Endothelial cell of umbilical vein (primary cell): Measurements from ENCODE around the gene OXA1L. TPM values are rescaled to one million over a fixed set of nuclear protein-coding genes. Genes with fewer than 3 reads are reported as not detected.

Experiments
- BruUV-seq: library from RNA; stranded (reverse); fragments of 400-500 nt; replicated peaks from 2 replicates; lab custom pipeline; 2021; lab: Mats Ljungman, UMichigan
- CTCF ChIA-PET: fragments of 300-600, 350-600 bp; sonication (Branson Sonifier 250); formaldehyde crosslinking; loops from one replicate; lab custom pipeline; 2021; ENCODE audit warnings: antibody characterized with exemption, inconsistent platforms; lab: Charles Lee
- POLR2A ChIA-PET: fragments of 300-600, 350-600 bp; sonication (Branson Sonifier 250); formaldehyde crosslinking; loops from one replicate; lab custom pipeline; 2021; ENCODE audit warnings: antibody characterized with exemption, inconsistent platforms; lab: Charles Lee
- DNase-seq: peaks from one replicate; pipeline ENCODE4 v3.0.0-alpha.2; 2011; ENCODE audit warnings: low read depth, low spot score
- FAIRE-seq: peaks from 2 replicates; lab custom pipeline; 2011; peaks lifted over from hg19 to GRCh38; lab: Jason Lieb, UNC
- H2AFZ ChIP-seq: 2 replicates; pipeline ENCODE4 v1.6.0; 2012; ENCODE audit warnings: low read depth, low read length, control low read depth, inconsistent platforms
- H3K27ac ChIP-seq: 2 replicates; pipeline ENCODE4 v1.5.1; 2011; ENCODE audit warnings: low read depth, mild to moderate bottlenecking, control low read depth, low read length, moderate library complexity; ENCODE audit not compliant: insufficient read depth
- H3K27me3 ChIP-seq, 2 experiments: 2 replicates each; pipeline versions ENCODE4 v1.6.0 to v1.6.1; 2011; ENCODE audit warnings: low read length in 2 of 2, mixed read lengths in 1 of 2; ENCODE audit not compliant: control insufficient read depth in 2 of 2, insufficient read depth in 2 of 2
- H3K36me3 ChIP-seq, 2 experiments: 2 replicates in 1 of 2; 3 replicates in 1 of 2; pipeline ENCODE4 v1.5.1; 2011; ENCODE audit warnings: low read length in 2 of 2, mild to moderate bottlenecking in 1 of 2, moderate library complexity in 1 of 2; ENCODE audit not compliant: control insufficient read depth in 2 of 2, insufficient read depth in 2 of 2; ENCODE audit errors: extremely low read depth in 1 of 2
- H3K4me1 ChIP-seq: 3 replicates; pipeline ENCODE4 v1.5.1; 2011; ENCODE audit warnings: mild to moderate bottlenecking, low read length; ENCODE audit not compliant: control insufficient read depth, insufficient read depth; ENCODE audit errors: extremely low read depth
- H3K4me2 ChIP-seq: 2 replicates; pipeline ENCODE4 v1.6.1; 2011; ENCODE audit warnings: low read length, control low read depth, mixed read lengths; ENCODE audit not compliant: insufficient read depth
- H3K4me3 ChIP-seq, 3 experiments: fragments of 200-600 bp in 1 of 3; sonication (generic), shearing (Covaris generic) in 1 of 3; replicated peaks in 1 of 3; 2 replicates each; pipeline ENCODE4 v1.5.1; 2011 to 2016; ENCODE audit warnings: control low read depth in 3 of 3, low read length in 3 of 3, mild to moderate bottlenecking in 2 of 3, inconsistent platforms in 1 of 3, low read depth in 1 of 3, moderate library complexity in 1 of 3; ENCODE audit not compliant: insufficient read depth in 1 of 3
- H3K79me2 ChIP-seq: 2 replicates; pipeline ENCODE4 v1.6.0; 2012; ENCODE audit warnings: low read length, inconsistent platforms; ENCODE audit not compliant: control insufficient read depth, insufficient read depth
- H3K9ac ChIP-seq: replicated peaks from 2 replicates; pipeline ENCODE3; 2011; ENCODE audit warnings: low read length, control low read depth; ENCODE audit not compliant: insufficient read depth; ENCODE audit errors: extremely low read depth
- H3K9me1 ChIP-seq: replicated peaks from 3 replicates; pipeline ENCODE4 v1.6.0; 2011; ENCODE audit warnings: mild to moderate bottlenecking, low read length; ENCODE audit not compliant: control insufficient read depth, insufficient read depth; ENCODE audit errors: extremely low read depth
- H3K9me3 ChIP-seq: replicated peaks from 2 replicates; pipeline ENCODE4 v1.5.1; 2012; ENCODE audit warnings: low read length, inconsistent platforms; ENCODE audit not compliant: control insufficient read depth, insufficient read depth
- H4K20me1 ChIP-seq: replicated peaks from 2 replicates; pipeline ENCODE3; 2011; ENCODE audit warnings: mild to moderate bottlenecking, low read length; ENCODE audit not compliant: control insufficient read depth, insufficient read depth; ENCODE audit errors: extremely low read depth
- CTCF ChIP-seq, 2 donors: IDR thresholded peaks; 1 replicate in 1 of 2; 2 replicates in 1 of 2; pipeline ENCODE4 v1.5.1; 2011; ENCODE audit warnings: low read length in 2 of 2, mild to moderate bottlenecking in 2 of 2, moderate library complexity in 2 of 2, control low read depth in 1 of 2, inconsistent platforms in 1 of 2, low read depth in 1 of 2; ENCODE audit not compliant: insufficient read depth in 1 of 2; ENCODE audit errors: extremely low read depth in 1 of 2
- EZH2 ChIP-seq: IDR thresholded peaks from 2 replicates; pipeline ENCODE4 v1.6.1; 2012; ENCODE audit warnings: borderline replicate concordance, low read depth, mild to moderate bottlenecking, moderate library complexity, low read length, inconsistent platforms; ENCODE audit not compliant: severe bottlenecking
- FOS ChIP-seq: IDR thresholded peaks from 2 replicates; pipeline ENCODE4 v1.6.1; 2011; ENCODE audit warnings: mild to moderate bottlenecking, low read length, moderate library complexity, borderline replicate concordance; ENCODE audit not compliant: insufficient read depth
- GATA2 ChIP-seq: IDR thresholded peaks from 2 replicates; pipeline ENCODE4 v1.7.0; 2011; ENCODE audit warnings: low read depth, mild to moderate bottlenecking, moderate library complexity, mixed read lengths, low read length; ENCODE audit not compliant: insufficient read length, insufficient read depth
- JUN ChIP-seq: IDR thresholded peaks from 2 replicates; pipeline ENCODE4 v1.6.1; 2011; ENCODE audit warnings: borderline replicate concordance, low read depth; ENCODE audit not compliant: insufficient read length, insufficient read depth
- MAX ChIP-seq: IDR thresholded peaks from 2 replicates; pipeline ENCODE4 v1.6.1; 2011; ENCODE audit not compliant: insufficient read depth, insufficient read length
- MYC ChIP-seq: IDR thresholded peaks from one replicate; pipeline ENCODE4 v1.6.1; 2011; ENCODE audit warnings: mild to moderate bottlenecking, low read depth, low read length
- POLR2A ChIP-seq: IDR thresholded peaks from 2 replicates; pipeline ENCODE4 v1.6.1; 2012; ENCODE audit warnings: low read depth, mild to moderate bottlenecking, control low read depth, low read length
- POLR2AphosphoS5 ChIP-seq: IDR thresholded peaks from 2 replicates; pipeline ENCODE4 v1.6.1; 2012; ENCODE audit warnings: low read depth, mild to moderate bottlenecking, control low read depth, low read length, moderate library complexity; ENCODE audit not compliant: insufficient read depth
- dilution Hi-C: fragments of 300-500 bp; cut with MboI; formaldehyde crosslinking; loops from one replicate; pipeline ENCODE4 v1.15.0; 2019; ENCODE audit warnings: low sequenced_read_pairs; ENCODE audit not compliant: extremely low pct_ligation_motif_present
- intact Hi-C: fragments of 100-400 bp; cut with micrococcal nuclease; formaldehyde crosslinking; loops from one replicate; pipeline ENCODE4 v1.10.0; 2022
- polyA plus RNA-seq, 4 experiments: library from polyadenylated mRNA; depleted of rRNA in 3 of 4; stranded (reverse) in 3 of 4; unstranded in 1 of 4; fragments of >200 nt; gene quantifications; 2 replicates each; pipeline versions ENCODE4 v1.2.1 to v1.2.3, GENCODE V29; 2011 to 2012; ENCODE audit warnings: missing spikeins in 1 of 4
- total RNA-seq: library from RNA; stranded (reverse); gene quantifications from 2 replicates; pipeline ENCODE4 v1.2.3, GENCODE V29; 2021

OXA1L gene
- total and polyA plus RNA-seq, 2 donors (not counting 3 experiments of a cell fraction or from before 2014, with no cell fraction given) = 212 to 294 TPM

GRCh38 chr14:22747769-22748168 is 18.7 kb upstream of the OXA1L start:
- BruUV-seq = no TSS peak
- no peak for FAIRE-seq

GRCh38 chr14:22748206-22748605 is 18.3 kb upstream of the OXA1L start:
- intact Hi-C loops = no loop called here
- no peaks in the 10 kb centered on the region for H3K79me2 ChIP-seq
- no peaks in the 10 kb centered on the region for H3K27me3 ChIP-seq
- H3K4me3 ChIP-seq = no peak overlapping the region
- H2AFZ ChIP-seq = no peak overlapping the region
- no peak overlapping the region for H3K4me2 ChIP-seq
- no peak for TF ChIP-seq MYC
- no peak for TF ChIP-seq JUN
- TF ChIP-seq POLR2AphosphoS5 = no peak
- no peak for TF ChIP-seq POLR2A
- no peak for TF ChIP-seq EZH2
- no peak for TF ChIP-seq CTCF (IDR thresholded peaks at IDR 0.05; ENCODE audit: extremely low read depth in 1 of 2, insufficient read depth in 1 of 2, low read depth in 1 of 2, low read length in 2 of 2)
- no peak for TF ChIP-seq GATA2
- no peak for TF ChIP-seq FOS
- TF ChIP-seq MAX = no peak
- ChIA-PET POLR2A (no interaction called here), CTCF (interaction anchor here (2.0 to 2.3 kb wide), 2 partner anchors 14 to 114 kb away, joined by 4 to 7 read pairs; no protein-coding TSS in a partner anchor)
- peaks cover 6% of the 10 kb centered on the region for H3K4me1 ChIP-seq
- dilution Hi-C loops = no loop called here
- H3K36me3 ChIP-seq = no peaks in the 10 kb centered on the region
- H3K9me3 ChIP-seq = no peaks in the 10 kb centered on the region
- FAIRE-seq (no peak), DNase-seq (no peak)
- H4K20me1 ChIP-seq = no peaks in the 10 kb centered on the region
- H3K9ac ChIP-seq = no peak overlapping the region
- H3K27ac ChIP-seq = no peak overlapping the region
- BruUV-seq = no TSS peak
- H3K9me1 ChIP-seq = no peaks in the 10 kb centered on the region

More at GRCh38 chr14:22747769-22748168, 18.7 kb upstream of the OXA1L start:
- Histone ChIP-seq H4K20me1 (no peaks in the 10 kb centered on the region), H3K9me3 (no peaks in the 10 kb centered on the region), H3K4me1 (peaks cover 6% of the 10 kb centered on the region), H3K27ac (no peak overlapping the region), H3K4me3 (no peak overlapping the region), H3K9ac (no peak overlapping the region), H3K9me1 (no peaks in the 10 kb centered on the region), H3K27me3 (no peaks in the 10 kb centered on the region), H3K36me3 (no peaks in the 10 kb centered on the region), H2AFZ (no peak overlapping the region), H3K79me2 (no peaks in the 10 kb centered on the region), H3K4me2 (no peak overlapping the region)
- no peak for DNase-seq
- ChIA-PET POLR2A (no interaction called here), CTCF (interaction anchor here (2.3 kb wide), 1 partner anchor 14 kb away, joined by 7 read pairs; no protein-coding TSS in a partner anchor)
- dilution Hi-C loops (no loop called here), intact Hi-C loops (no loop called here)
- TF ChIP-seq POLR2AphosphoS5 (no peak), EZH2 (no peak), POLR2A (no peak)
